ENCODE measurements around the gene REXO1. TPM values are rescaled to one million over a fixed set of nuclear protein-coding genes. Genes with fewer than 3 reads are reported as not detected.

The REXO1 gene
- total RNA-seq, 1 donor from 2014 or later = 69.6 TPM

GRCh38 chr19:1849886-1850398, 1.7 kb upstream of the REXO1 start:
- TF ChIP-seq, protein P1, sequence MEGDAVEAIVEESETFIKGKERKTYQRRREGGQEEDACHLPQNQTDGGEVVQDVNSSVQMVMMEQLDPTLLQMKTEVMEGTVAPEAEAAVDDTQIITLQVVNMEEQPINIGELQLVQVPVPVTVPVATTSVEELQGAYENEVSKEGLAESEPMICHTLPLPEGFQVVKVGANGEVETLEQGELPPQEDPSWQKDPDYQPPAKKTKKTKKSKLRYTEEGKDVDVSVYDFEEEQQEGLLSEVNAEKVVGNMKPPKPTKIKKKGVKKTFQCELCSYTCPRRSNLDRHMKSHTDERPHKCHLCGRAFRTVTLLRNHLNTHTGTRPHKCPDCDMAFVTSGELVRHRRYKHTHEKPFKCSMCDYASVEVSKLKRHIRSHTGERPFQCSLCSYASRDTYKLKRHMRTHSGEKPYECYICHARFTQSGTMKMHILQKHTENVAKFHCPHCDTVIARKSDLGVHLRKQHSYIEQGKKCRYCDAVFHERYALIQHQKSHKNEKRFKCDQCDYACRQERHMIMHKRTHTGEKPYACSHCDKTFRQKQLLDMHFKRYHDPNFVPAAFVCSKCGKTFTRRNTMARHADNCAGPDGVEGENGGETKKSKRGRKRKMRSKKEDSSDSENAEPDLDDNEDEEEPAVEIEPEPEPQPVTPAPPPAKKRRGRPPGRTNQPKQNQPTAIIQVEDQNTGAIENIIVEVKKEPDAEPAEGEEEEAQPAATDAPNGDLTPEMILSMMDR (IDR thresholded peaks at IDR 0.05) = no peak
- H3K36me3 Mint-ChIP-seq (ENCODE audit: low read depth) = peaks cover 13% of the 10 kb centered on the region
- ChIA-PET CTCF (interaction anchor here (1.1 kb wide), 1 partner anchor 11 kb away, joined by 3 read pairs; no protein-coding TSS in a partner anchor), POLR2A (interaction anchor here (1.2 to 1.8 kb wide), 3 partner anchors 12 to 991 kb away, joined by 3 to 6 read pairs (median 4); partner anchors contain the start of gene ZNF555)
- H3K27ac Mint-ChIP-seq = peak overlapping the region; percentile 65
- intact Hi-C loops (cut with micrococcal nuclease) = loop anchor here (2.0 to 10.0 kb wide), 3 partner anchors 37 to 765 kb away; partner anchors contain the start of genes ATP8B3 and DAZAP1
- no peaks in the 10 kb centered on the region for H3K9me3 Mint-ChIP-seq
- peaks cover 66% of the 10 kb centered on the region for H3K4me1 Mint-ChIP-seq
- ATAC-seq (ENCODE audit: low read depth) = no peak
- H3K27me3 Mint-ChIP-seq = no peaks in the 10 kb centered on the region
- DNase-seq = no peak
- H3K4me3 Mint-ChIP-seq = no peak overlapping the region

GRCh38 chr19:1849132-1849474, 820 bp upstream of the REXO1 start:
- intact Hi-C loops (cut with micrococcal nuclease) = loop anchor here (2.0 kb wide), 2 partner anchors 36 to 442 kb away; partner anchors contain the start of genes ATP8B3 and DAZAP1
- Mint-ChIP-seq H3K27me3 (no peaks in the 10 kb centered on the region), H3K4me1 (peaks cover 65% of the 10 kb centered on the region), H3K4me3 (peak overlapping the region; percentile 78), H3K27ac (peak overlapping the region; percentile 88), H3K9me3 (no peaks in the 10 kb centered on the region), H3K36me3 (ENCODE audit: low read depth) (peaks cover 13% of the 10 kb centered on the region)
- ChIA-PET CTCF (interaction anchor here (0.8 to 1.3 kb wide), 4 partner anchors 10 to 55 kb away, joined by 3 to 5 read pairs (median 3); no protein-coding TSS in a partner anchor), POLR2A (interaction anchor here (0.5 to 1.8 kb wide), 14 partner anchors 8 to 992 kb away, joined by 3 to 10 read pairs (median 4); partner anchors contain the start of gene ZNF555)
- DNase-seq = no peak
- TF ChIP-seq, protein P1 (IDR thresholded peaks at IDR 0.05) = no peak
- no peak for ATAC-seq (ENCODE audit: low read depth)

GRCh38 chr19:1847684-1848398, 442 bp downstream of the REXO1 start:
- H3K36me3 Mint-ChIP-seq (ENCODE audit: low read depth) = peaks cover 16% of the 10 kb centered on the region
- CTCF ChIA-PET = no interaction called here
- POLR2A ChIA-PET = interaction anchor here (0.6 to 1.8 kb wide), 3 partner anchors 10 to 188 kb away, joined by 3 to 7 read pairs (median 6); no protein-coding TSS in a partner anchor
- intact Hi-C loops (cut with micrococcal nuclease) = loop anchor here (1.0 to 2.0 kb wide), 5 partner anchors 16 to 441 kb away; partner anchors contain the start of genes ADAT3, ATP8B3, DAZAP1 and SCAMP4
- no peak for DNase-seq
- H3K27ac Mint-ChIP-seq = peak overlapping the region; percentile 80
- H3K27me3 Mint-ChIP-seq = no peaks in the 10 kb centered on the region
- TF ChIP-seq, protein P1 (IDR thresholded peaks at IDR 0.05) = no peak
- peak; percentile 5 for ATAC-seq (ENCODE audit: low read depth)
- peaks cover 65% of the 10 kb centered on the region for H3K4me1 Mint-ChIP-seq
- peak overlapping the region; percentile 88 for H3K4me3 Mint-ChIP-seq
- no peaks in the 10 kb centered on the region for H3K9me3 Mint-ChIP-seq

DNA sequence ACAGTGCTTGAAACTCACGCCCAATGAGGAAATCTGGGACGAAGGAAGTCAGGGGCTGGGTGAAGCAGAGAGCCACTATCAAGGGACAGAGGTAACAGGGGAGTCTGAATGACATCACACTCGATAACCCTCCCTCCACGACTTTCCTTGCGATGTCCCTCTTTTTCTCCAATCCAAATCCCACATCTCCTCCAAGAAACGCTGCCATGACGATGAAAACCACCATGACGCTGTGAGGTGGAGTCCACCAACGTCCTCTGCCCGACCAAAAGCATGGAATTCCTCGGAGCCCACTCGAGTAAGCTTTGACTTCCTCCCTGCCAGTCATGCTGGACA, 967 bp downstream of the REXO1 start:
- peak overlapping the region; percentile 80 for H3K27ac Mint-ChIP-seq
- peaks cover 67% of the 10 kb centered on the region for H3K4me1 Mint-ChIP-seq
- DNase-seq (no peak), ATAC-seq (ENCODE audit: low read depth) (no peak)
- POLR2A ChIA-PET = no interaction called here
- intact Hi-C loops (cut with micrococcal nuclease) = no loop called here
- TF ChIP-seq, protein P1 (IDR thresholded peaks at IDR 0.05) = no peak
- CTCF ChIA-PET = no interaction called here
- peaks cover 19% of the 10 kb centered on the region for H3K36me3 Mint-ChIP-seq (ENCODE audit: low read depth)
- H3K9me3 Mint-ChIP-seq = no peaks in the 10 kb centered on the region
- peak overlapping the region; percentile 88 for H3K4me3 Mint-ChIP-seq
- no peaks in the 10 kb centered on the region for H3K27me3 Mint-ChIP-seq
